WTC11 (cell line): ENCODE results near the gene C6orf141. TPM values are rescaled to one million over a fixed set of nuclear protein-coding genes. Genes with fewer than 3 reads are reported as not detected.
A peak's percentile ranks its signal among the peaks of the same experiment; 100 is the strongest.

Source experiments
- ATAC-seq: fragments of 200-7000 bp; cut with Tn5 transposase; 2 replicates; pipeline ENCODE4 v1.10.0; 2021; ENCODE audit warnings: mild to moderate bottlenecking, moderate library complexity
- CTCF ChIA-PET: fragments of 300-600 bp; sonication (Branson Sonifier 250); formaldehyde crosslinking; loops from one replicate; lab custom pipeline; 2021; ENCODE audit warnings: antibody characterized with exemption; lab: Charles Lee
- POLR2A ChIA-PET: fragments of 350-600 bp; sonication (Branson Sonifier 250); formaldehyde crosslinking; loops from one replicate; lab custom pipeline; 2021; ENCODE audit warnings: antibody characterized with exemption; lab: Charles Lee
- DNase-seq: peaks from one replicate; pipeline ENCODE4 v3.0.0; 2021; ENCODE audit warnings: low spot score
- H3K27ac Mint-ChIP-seq: 2 replicates; pipeline ENCODE4 v1.8.0; 2021; ENCODE audit warnings: mixed read lengths
- H3K27me3 Mint-ChIP-seq: 2 replicates; pipeline ENCODE4 v1.8.0; 2021; ENCODE audit warnings: low read depth, mild to moderate bottlenecking, moderate library complexity, mixed read lengths
- H3K36me3 Mint-ChIP-seq: 2 replicates; pipeline ENCODE4 v1.8.0; 2021; ENCODE audit warnings: mixed read lengths
- H3K4me1 Mint-ChIP-seq: 2 replicates; pipeline ENCODE4 v1.8.0; 2022; ENCODE audit warnings: mixed read lengths
- H3K4me3 Mint-ChIP-seq: 2 replicates; pipeline ENCODE4 v1.8.0; 2021; ENCODE audit warnings: mild to moderate bottlenecking, moderate library complexity, mixed read lengths
- H3K9me3 Mint-ChIP-seq: 2 replicates; pipeline ENCODE4 v1.8.0; 2021; ENCODE audit warnings: mixed read lengths
- ERG ChIP-seq: fragments of 250-450 bp; sonication (Bioruptor Pico); IDR thresholded peaks from 2 replicates; pipeline ENCODE4 v1.8.0; 2021; ENCODE audit warnings: mild to moderate bottlenecking
- FOXP1 ChIP-seq: sonication (generic); formaldehyde crosslinking; IDR thresholded peaks from 2 replicates; pipeline ENCODE4 v1.8.0; 2022; ENCODE audit warnings: missing genetic modification reagents, mild to moderate bottlenecking, moderate library complexity, borderline replicate concordance
- GABPB1 ChIP-seq: sonication (generic); formaldehyde crosslinking; IDR thresholded peaks from 2 replicates; pipeline ENCODE4 v1.8.1; 2023; ENCODE audit warnings: mild to moderate bottlenecking, missing genetic modification reagents
- JAZF1 ChIP-seq: fragments of 250-450 bp; sonication (Bioruptor Pico); IDR thresholded peaks from 2 replicates; pipeline ENCODE4 v1.9.0; 2021; ENCODE audit warnings: moderate library complexity, mild to moderate bottlenecking, inconsistent platforms
- NFE2L1 ChIP-seq: sonication (generic); formaldehyde crosslinking; IDR thresholded peaks from 2 replicates; pipeline ENCODE4 v1.8.1; 2023; ENCODE audit warnings: missing genetic modification reagents
- NR1H2 ChIP-seq: sonication (generic); formaldehyde crosslinking; IDR thresholded peaks from 2 replicates; pipeline ENCODE4 v1.9.0; 2021; ENCODE audit warnings: mild to moderate bottlenecking, moderate library complexity, missing genetic modification reagents
- NR2C2 ChIP-seq: sonication (generic); formaldehyde crosslinking; IDR thresholded peaks from 2 replicates; pipeline ENCODE4 v1.8.0; 2022; ENCODE audit warnings: mild to moderate bottlenecking, missing genetic modification reagents
- ZBTB21 ChIP-seq: sonication (generic); formaldehyde crosslinking; IDR thresholded peaks from 2 replicates; pipeline ENCODE4 v1.8.1; 2023; ENCODE audit warnings: mild to moderate bottlenecking, missing genetic modification reagents, borderline replicate concordance
- ZNF121 ChIP-seq: sonication (generic); formaldehyde crosslinking; IDR thresholded peaks from 2 replicates; pipeline ENCODE4 v1.8.0; 2023; ENCODE audit warnings: missing genetic modification reagents
- ZNF281 ChIP-seq: sonication (generic); formaldehyde crosslinking; IDR thresholded peaks from 2 replicates; pipeline ENCODE4 v1.8.0; 2023; ENCODE audit warnings: mild to moderate bottlenecking, missing genetic modification reagents
- ZNF532 ChIP-seq: fragments of 250-450 bp; sonication (Bioruptor Pico); IDR thresholded peaks from 2 replicates; pipeline ENCODE4 v1.9.0; 2021; ENCODE audit warnings: mild to moderate bottlenecking, borderline replicate concordance
- ZSCAN18 ChIP-seq: fragments of 250-450 bp; sonication (Bioruptor Pico); IDR thresholded peaks from 2 replicates; pipeline ENCODE4 v2.1.2; 2022; ENCODE audit warnings: mild to moderate bottlenecking, moderate library complexity
- total RNA-seq: library from RNA; stranded (reverse); gene quantifications from 3 replicates; pipeline ENCODE4 v1.2.3, GENCODE V29; 2021
- TF ChIP-seq, protein P1 (sequence below): sonication (generic); formaldehyde crosslinking; IDR thresholded peaks from 2 replicates; pipeline ENCODE4 v1.8.0; 2023; ENCODE audit warnings: missing genetic modification reagents, mild to moderate bottlenecking, borderline replicate concordance

Gene C6orf141
- total RNA-seq, 1 experiment from 2014 or later = 14.4 TPM

DNA sequence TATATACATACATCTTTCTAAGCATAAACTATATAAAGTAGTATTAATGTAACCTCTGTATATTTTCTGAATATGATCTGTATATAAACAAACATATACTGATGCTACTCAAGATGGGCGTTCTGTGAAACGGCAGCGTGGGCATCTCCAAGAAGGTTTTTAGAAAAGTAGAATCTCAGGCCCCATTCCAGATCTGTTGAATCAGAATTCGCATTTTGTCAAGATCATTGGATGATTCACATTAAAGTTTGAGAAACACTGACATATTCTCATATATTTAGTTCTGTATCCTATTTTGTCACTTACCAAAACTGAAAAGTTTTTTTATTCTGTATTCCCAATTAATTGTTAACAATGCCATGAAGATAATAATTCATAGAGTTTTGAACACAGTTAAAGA lies 5.5 kb downstream of the C6orf141 start (continued):
- TF ChIP-seq ZNF281 (CRISPR knock-in tag) (no peak), ZBTB21 (CRISPR knock-in tag) (no peak), FOXP1 (CRISPR knock-in tag) (no peak), ERG (CRISPR knock-in tag) (no peak), ZNF532 (CRISPR knock-in tag) (no peak), JAZF1 (CRISPR knock-in tag) (no peak), NR2C2 (CRISPR knock-in tag) (no peak), ZNF121 (CRISPR knock-in tag) (no peak), NFE2L1 (no peak), ZSCAN18 (CRISPR knock-in tag) (no peak)
- TF ChIP-seq, protein P1, sequence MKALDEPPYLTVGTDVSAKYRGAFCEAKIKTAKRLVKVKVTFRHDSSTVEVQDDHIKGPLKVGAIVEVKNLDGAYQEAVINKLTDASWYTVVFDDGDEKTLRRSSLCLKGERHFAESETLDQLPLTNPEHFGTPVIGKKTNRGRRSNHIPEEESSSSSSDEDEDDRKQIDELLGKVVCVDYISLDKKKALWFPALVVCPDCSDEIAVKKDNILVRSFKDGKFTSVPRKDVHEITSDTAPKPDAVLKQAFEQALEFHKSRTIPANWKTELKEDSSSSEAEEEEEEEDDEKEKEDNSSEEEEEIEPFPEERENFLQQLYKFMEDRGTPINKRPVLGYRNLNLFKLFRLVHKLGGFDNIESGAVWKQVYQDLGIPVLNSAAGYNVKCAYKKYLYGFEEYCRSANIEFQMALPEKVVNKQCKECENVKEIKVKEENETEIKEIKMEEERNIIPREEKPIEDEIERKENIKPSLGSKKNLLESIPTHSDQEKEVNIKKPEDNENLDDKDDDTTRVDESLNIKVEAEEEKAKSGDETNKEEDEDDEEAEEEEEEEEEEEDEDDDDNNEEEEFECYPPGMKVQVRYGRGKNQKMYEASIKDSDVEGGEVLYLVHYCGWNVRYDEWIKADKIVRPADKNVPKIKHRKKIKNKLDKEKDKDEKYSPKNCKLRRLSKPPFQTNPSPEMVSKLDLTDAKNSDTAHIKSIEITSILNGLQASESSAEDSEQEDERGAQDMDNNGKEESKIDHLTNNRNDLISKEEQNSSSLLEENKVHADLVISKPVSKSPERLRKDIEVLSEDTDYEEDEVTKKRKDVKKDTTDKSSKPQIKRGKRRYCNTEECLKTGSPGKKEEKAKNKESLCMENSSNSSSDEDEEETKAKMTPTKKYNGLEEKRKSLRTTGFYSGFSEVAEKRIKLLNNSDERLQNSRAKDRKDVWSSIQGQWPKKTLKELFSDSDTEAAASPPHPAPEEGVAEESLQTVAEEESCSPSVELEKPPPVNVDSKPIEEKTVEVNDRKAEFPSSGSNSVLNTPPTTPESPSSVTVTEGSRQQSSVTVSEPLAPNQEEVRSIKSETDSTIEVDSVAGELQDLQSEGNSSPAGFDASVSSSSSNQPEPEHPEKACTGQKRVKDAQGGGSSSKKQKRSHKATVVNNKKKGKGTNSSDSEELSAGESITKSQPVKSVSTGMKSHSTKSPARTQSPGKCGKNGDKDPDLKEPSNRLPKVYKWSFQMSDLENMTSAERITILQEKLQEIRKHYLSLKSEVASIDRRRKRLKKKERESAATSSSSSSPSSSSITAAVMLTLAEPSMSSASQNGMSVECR (CRISPR knock-in tag) = no peak

DNA sequence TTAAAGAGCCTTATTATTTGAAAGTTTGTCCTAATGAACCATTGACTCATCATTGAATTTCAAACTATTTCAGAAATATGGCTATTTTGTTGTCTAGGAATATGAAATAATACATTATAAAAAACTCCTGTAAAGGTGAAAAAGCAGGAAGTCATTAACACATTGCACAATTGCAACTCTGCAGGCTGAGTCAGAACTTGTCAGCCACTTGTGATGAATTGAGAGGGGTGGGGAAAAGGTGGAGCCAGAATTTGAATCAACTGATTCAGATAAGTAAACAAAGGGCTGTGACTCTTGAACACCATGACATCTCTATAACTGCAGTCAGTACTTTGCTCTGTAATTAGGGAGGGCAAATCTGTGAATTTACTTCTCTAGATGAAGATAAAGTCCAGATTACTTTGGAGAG lies 6.0 kb downstream of the C6orf141 start:
- no peaks in the 10 kb centered on the region for H3K9me3 Mint-ChIP-seq
- no peak for DNase-seq
- TF ChIP-seq NR1H2 (CRISPR knock-in tag) (no peak), GABPB1 (CRISPR knock-in tag) (peak; percentile 31; the same call in 1 of the 2 replicates)
- peaks cover 27% of the 10 kb centered on the region for H3K36me3 Mint-ChIP-seq
- H3K4me1 Mint-ChIP-seq = peaks cover 40% of the 10 kb centered on the region
- no peak overlapping the region for H3K4me3 Mint-ChIP-seq
- CTCF ChIA-PET = no interaction called here
- peaks cover 96% of the 10 kb centered on the region for H3K27me3 Mint-ChIP-seq
- POLR2A ChIA-PET = no interaction called here
- no peak overlapping the region for H3K27ac Mint-ChIP-seq
- no peak for ATAC-seq
